Measurements from ENCODE around the gene PYGB.

GRCh38 chr20:25289886-25290597 is 42.2 kb downstream of the PYGB start:
- TF ChIP-seq SUZ12 (IDR thresholded peaks at IDR 0.05; ENCODE audit: extremely low read depth, insufficient read depth, insufficient read length) (no peak), YY1 (IDR thresholded peaks at IDR 0.05; ENCODE audit: insufficient read depth, insufficient read length) (no peak)

Measured in NT2/D1 (cell line).